CD4-positive, alpha-beta memory T cell (primary cell): ENCODE results near the gene HDDC2. TPM values are rescaled to one million over a fixed set of nuclear protein-coding genes. Genes with fewer than 3 reads are reported as not detected.

Source experiments
- CTCF ChIA-PET: fragments of 350-600 bp; sonication (Branson Sonifier 250); formaldehyde crosslinking; loops from one replicate; lab custom pipeline; 2021; ENCODE audit warnings: inconsistent platforms; ENCODE audit not compliant: partially characterized antibody; lab: Charles Lee
- POLR2A ChIA-PET: fragments of 350-600 bp; sonication (Branson Sonifier 250); formaldehyde crosslinking; loops from one replicate; lab custom pipeline; 2021; ENCODE audit not compliant: partially characterized antibody; lab: Charles Lee
- DNase-seq, 5 donors: peaks; one replicate each; pipeline versions ENCODE4 v3.0.0 to v3.0.0-alpha.2; 2020 to 2022; ENCODE audit warnings: mixed read lengths in 1 of 5
- H3K27ac ChIP-seq: one replicate; pipeline ENCODE4 v1.7.0; 2013; ENCODE audit warnings: low read depth, low read length
- H3K27me3 ChIP-seq: 2 replicates; pipeline ENCODE4 v1.7.0; 2013; ENCODE audit warnings: mild to moderate bottlenecking, low read length, moderate library complexity; ENCODE audit not compliant: insufficient read depth
- H3K36me3 ChIP-seq: 2 replicates; pipeline ENCODE4 v1.7.0; 2013; ENCODE audit warnings: mild to moderate bottlenecking, low read length, moderate library complexity; ENCODE audit not compliant: insufficient read depth
- H3K4me1 ChIP-seq: 2 replicates; pipeline ENCODE4 v1.7.0; 2013; ENCODE audit warnings: mild to moderate bottlenecking, low read length, moderate library complexity; ENCODE audit not compliant: insufficient read depth
- H3K4me3 ChIP-seq, 2 donors: one replicate each; pipeline ENCODE4 v1.7.0; 2013; ENCODE audit warnings: low read length in 2 of 2, mild to moderate bottlenecking in 1 of 2
- H3K9me3 ChIP-seq, 2 donors: one replicate each; pipeline ENCODE4 v1.7.0; 2013; ENCODE audit warnings: low read length in 2 of 2, control low read depth in 1 of 2; ENCODE audit not compliant: control insufficient read depth in 1 of 2
- H3K27ac Mint-ChIP-seq, 7 donors: one replicate each; pipeline ENCODE4 v1.8.0; 2020 to 2021; ENCODE audit warnings: mixed read lengths in 7 of 7, mild to moderate bottlenecking in 6 of 7, inconsistent platforms in 3 of 7, moderate library complexity in 3 of 7
- H3K27me3 Mint-ChIP-seq, 2 donors: one replicate each; pipeline ENCODE4 v1.8.0; 2020 to 2021; ENCODE audit warnings: mixed read lengths in 2 of 2
- H3K36me3 Mint-ChIP-seq, 2 donors: one replicate each; pipeline ENCODE4 v1.8.0; 2020 to 2021; ENCODE audit warnings: mixed read lengths in 2 of 2, inconsistent platforms in 1 of 2, mild to moderate bottlenecking in 1 of 2
- H3K4me1 Mint-ChIP-seq, 4 donors: one replicate each; pipeline ENCODE4 v1.8.0; 2020 to 2021; ENCODE audit warnings: mixed read lengths in 4 of 4, mild to moderate bottlenecking in 1 of 4
- H3K4me3 Mint-ChIP-seq, 8 donors: one replicate each; pipeline ENCODE4 v1.8.0; 2020 to 2021; ENCODE audit warnings: mixed read lengths in 8 of 8, mild to moderate bottlenecking in 7 of 8, moderate library complexity in 6 of 8, inconsistent platforms in 3 of 8
- H3K9me3 Mint-ChIP-seq, 8 donors: one replicate each; pipeline ENCODE4 v1.8.0; 2020 to 2021; ENCODE audit warnings: mixed read lengths in 8 of 8, mild to moderate bottlenecking in 5 of 8, inconsistent platforms in 3 of 8, moderate library complexity in 1 of 8
- intact Hi-C: fragments of 100-400 bp; cut with micrococcal nuclease; formaldehyde crosslinking; loops from one replicate; pipeline ENCODE4 v1.15.1; 2023
- polyA plus RNA-seq, 2 donors: library from polyadenylated mRNA; unstranded; fragments of 300-500 nt; fragmentation: Illumina TruSeq; gene quantifications; one replicate each; pipeline ENCODE4 v1.2.3, GENCODE V29; 2021
- total RNA-seq, 2 experiments: library from RNA; stranded (reverse); gene quantifications; one replicate each; pipeline ENCODE4 v1.2.3, GENCODE V29; 2021

HDDC2 gene
- total and polyA plus RNA-seq, 4 experiments from 2014 or later, result 49.5 to 128 (median 75.3) TPM

- peaks cover 59 to 66% of the 10 kb centered on the region in 2 donors for H3K36me3 Mint-ChIP-seq
- Histone ChIP-seq H3K27me3 (no peaks in the 10 kb centered on the region), H3K4me3 (no peak overlapping the region), H3K36me3 (peaks cover 7% of the 10 kb centered on the region), H3K9me3 (no peaks in the 10 kb centered on the region), H3K27ac (no peak overlapping the region), H3K4me1 (no peaks in the 10 kb centered on the region)
- DNase-seq, result no peak
- ChIA-PET CTCF (no interaction called here), POLR2A (no interaction called here)
- H3K4me3 Mint-ChIP-seq, result no peak overlapping the region
- peaks cover 0 to under 1% (median 0%) of the 10 kb centered on the region in 8 donors for H3K9me3 Mint-ChIP-seq
- peaks cover 7 to 19% (median 13%) of the 10 kb centered on the region in 4 donors for H3K4me1 Mint-ChIP-seq
- H3K27me3 Mint-ChIP-seq, result no peaks in the 10 kb centered on the region
- no peak overlapping the region for H3K27ac Mint-ChIP-seq
- intact Hi-C loops, result no loop called here
Observed at GRCh38 chr6:125273965-125274364, 27.8 kb downstream of the HDDC2 start.

DNA sequence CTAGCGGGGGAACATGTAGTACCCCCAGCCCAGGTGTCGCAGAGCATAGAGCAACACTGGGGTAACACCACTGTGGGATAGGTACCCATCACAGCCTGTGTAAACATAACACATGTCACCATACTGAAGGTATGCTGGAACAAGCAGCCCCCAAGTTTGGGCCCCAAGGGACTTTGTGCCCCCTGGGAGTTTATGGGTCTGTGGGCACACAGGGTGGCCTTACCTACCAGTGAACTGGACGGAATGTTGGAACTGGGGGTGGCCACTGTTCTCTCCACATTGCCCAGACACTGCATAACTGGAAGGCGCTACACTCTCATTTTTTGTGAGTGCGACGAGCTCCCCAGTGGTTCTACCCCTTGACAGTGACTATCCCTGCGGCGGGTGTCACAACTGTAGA, 28.5 kb downstream of the HDDC2 start:
- intact Hi-C loops, result no loop called here
- ChIA-PET CTCF (no interaction called here), POLR2A (no interaction called here)
- H3K27me3 Mint-ChIP-seq, result no peaks in the 10 kb centered on the region
- H3K27me3 ChIP-seq, result no peaks in the 10 kb centered on the region
- peaks cover 3 to 13% (median 10%) of the 10 kb centered on the region in 4 donors for H3K4me1 Mint-ChIP-seq
- DNase-seq, result no peak
- H3K4me3 Mint-ChIP-seq, result no peak overlapping the region
- H3K9me3 Mint-ChIP-seq, result peaks cover 0 to 4% (median 0%) of the 10 kb centered on the region in 8 donors
- H3K4me3 ChIP-seq, result no peak overlapping the region
- no peak overlapping the region for H3K27ac Mint-ChIP-seq
- H3K9me3 ChIP-seq, result no peaks in the 10 kb centered on the region
- H3K36me3 Mint-ChIP-seq, result peaks cover 53 to 62% of the 10 kb centered on the region in 2 donors
- no peak overlapping the region for H3K27ac ChIP-seq
- peaks cover 7% of the 10 kb centered on the region for H3K36me3 ChIP-seq
- H3K4me1 ChIP-seq, result no peaks in the 10 kb centered on the region

- DNase-seq, result no peak
- no peak overlapping the region for H3K27ac ChIP-seq
- H3K27ac Mint-ChIP-seq, result no peak overlapping the region
- peaks cover 0 to 4% (median 0%) of the 10 kb centered on the region in 8 donors for H3K9me3 Mint-ChIP-seq
- peaks cover 46 to 48% of the 10 kb centered on the region in 2 donors for H3K36me3 Mint-ChIP-seq
- H3K9me3 ChIP-seq, result no peaks in the 10 kb centered on the region
- H3K4me3 ChIP-seq, result no peak overlapping the region
- H3K27me3 Mint-ChIP-seq, result no peaks in the 10 kb centered on the region
- H3K4me1 Mint-ChIP-seq, result peaks cover 3 to 8% (median 6%) of the 10 kb centered on the region in 4 donors
- H3K27me3 ChIP-seq, result no peaks in the 10 kb centered on the region
- no peak overlapping the region for H3K4me3 Mint-ChIP-seq
- intact Hi-C loops, result no loop called here
- ChIA-PET CTCF (no interaction called here), POLR2A (interaction anchor here (0.6 kb wide), 1 partner anchor 700 kb away, joined by 3 read pairs; no protein-coding TSS in a partner anchor)
- H3K4me1 ChIP-seq, result no peaks in the 10 kb centered on the region
- peaks cover 7% of the 10 kb centered on the region for H3K36me3 ChIP-seq
Observed at GRCh38 chr6:125271486-125272159, 30.1 kb downstream of the HDDC2 start.

DNA sequence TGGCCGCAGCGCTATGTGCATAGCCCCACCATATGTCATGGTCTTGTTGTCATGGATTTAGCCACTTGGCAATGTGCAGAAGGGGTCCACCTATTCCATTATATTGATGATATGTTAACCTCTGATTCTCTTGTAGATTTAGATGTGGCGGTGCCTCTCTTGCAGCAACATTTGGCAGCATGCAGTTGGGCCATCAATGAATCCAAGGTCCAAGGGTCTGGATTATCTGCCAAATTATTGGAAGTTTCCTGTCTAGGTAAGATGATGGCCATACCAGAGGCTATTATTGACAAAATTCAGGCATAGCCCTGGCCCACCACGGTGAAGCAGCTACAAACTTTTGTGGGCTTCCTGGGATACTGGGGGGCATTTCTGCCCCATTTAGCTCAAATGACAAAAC, 31.4 kb downstream of the HDDC2 start:
- Mint-ChIP-seq H3K4me1 (no peaks in the 10 kb centered on the region), H3K4me3 (no peak overlapping the region), H3K36me3 (peaks cover 36 to 37% of the 10 kb centered on the region in 2 donors), H3K27me3 (no peaks in the 10 kb centered on the region), H3K9me3 (peaks cover 0 to 4% (median 0%) of the 10 kb centered on the region in 8 donors), H3K27ac (no peak overlapping the region)
- intact Hi-C loops, result no loop called here
- ChIA-PET POLR2A (no interaction called here), CTCF (no interaction called here)
- no peak overlapping the region for H3K27ac ChIP-seq
- DNase-seq, result no peak
- no peak overlapping the region for H3K4me3 ChIP-seq
- peaks cover 7% of the 10 kb centered on the region for H3K36me3 ChIP-seq
- H3K27me3 ChIP-seq, result no peaks in the 10 kb centered on the region
- H3K9me3 ChIP-seq, result no peaks in the 10 kb centered on the region
- no peaks in the 10 kb centered on the region for H3K4me1 ChIP-seq

DNA sequence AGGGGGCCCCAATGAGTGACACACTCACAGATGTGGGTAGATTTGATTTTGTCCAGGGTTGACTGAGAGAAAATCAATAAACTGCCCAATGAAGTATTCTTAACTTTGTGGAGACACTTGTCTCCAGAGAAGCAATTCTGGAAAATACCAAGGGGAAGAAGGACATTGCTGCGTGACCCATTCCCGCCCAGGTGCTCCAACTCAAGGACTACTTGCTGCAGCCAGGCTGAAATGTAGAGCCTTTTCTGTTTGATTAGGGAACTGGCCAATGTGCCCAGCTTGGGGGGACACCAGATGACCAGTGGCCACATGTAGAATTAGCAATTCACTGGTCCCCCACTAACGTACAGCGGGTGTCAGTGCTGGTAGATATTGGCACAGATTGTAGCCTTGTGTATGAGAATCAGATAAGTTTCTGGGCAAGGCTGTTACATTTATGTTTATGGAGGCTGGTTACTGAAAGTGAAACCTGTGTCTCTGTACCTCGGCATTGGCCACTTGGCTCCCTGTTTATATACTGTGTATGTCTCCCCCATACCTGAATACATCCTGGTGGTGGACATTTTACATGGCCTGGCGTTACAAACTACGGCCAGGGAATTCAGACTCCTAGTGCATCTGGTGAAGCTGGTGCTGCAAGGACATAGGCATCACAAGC, 32.3 kb downstream of the HDDC2 start:
- H3K4me3 Mint-ChIP-seq, result no peak overlapping the region
- no peak overlapping the region for H3K27ac ChIP-seq
- no peaks in the 10 kb centered on the region for H3K4me1 Mint-ChIP-seq
- no peak for DNase-seq
- intact Hi-C loops, result no loop called here
- peaks cover 4% of the 10 kb centered on the region for H3K36me3 ChIP-seq
- no peaks in the 10 kb centered on the region for H3K9me3 ChIP-seq
- ChIA-PET CTCF (no interaction called here), POLR2A (no interaction called here)
- H3K9me3 Mint-ChIP-seq, result peaks cover 0 to 4% (median 0%) of the 10 kb centered on the region in 8 donors
- H3K27me3 Mint-ChIP-seq, result no peaks in the 10 kb centered on the region
- no peaks in the 10 kb centered on the region for H3K27me3 ChIP-seq
- no peak overlapping the region for H3K4me3 ChIP-seq
- no peaks in the 10 kb centered on the region for H3K4me1 ChIP-seq
- peaks cover 27 to 30% of the 10 kb centered on the region in 2 donors for H3K36me3 Mint-ChIP-seq
- H3K27ac Mint-ChIP-seq, result no peak overlapping the region

- Histone ChIP-seq H3K4me3 (no peak overlapping the region), H3K27ac (no peak overlapping the region), H3K36me3 (peaks cover 4% of the 10 kb centered on the region), H3K27me3 (no peaks in the 10 kb centered on the region), H3K4me1 (no peaks in the 10 kb centered on the region), H3K9me3 (no peaks in the 10 kb centered on the region)
- peaks cover 0 to 4% (median 0%) of the 10 kb centered on the region in 8 donors for H3K9me3 Mint-ChIP-seq
- ChIA-PET POLR2A (no interaction called here), CTCF (no interaction called here)
- H3K27me3 Mint-ChIP-seq, result no peaks in the 10 kb centered on the region
- no peaks in the 10 kb centered on the region for H3K4me1 Mint-ChIP-seq
- DNase-seq, result no peak
- H3K27ac Mint-ChIP-seq, result no peak overlapping the region
- no peak overlapping the region for H3K4me3 Mint-ChIP-seq
- H3K36me3 Mint-ChIP-seq, result peaks cover 21 to 24% of the 10 kb centered on the region in 2 donors
- intact Hi-C loops, result no loop called here
Observed at GRCh38 chr6:125268765-125269164, 33.0 kb downstream of the HDDC2 start.

DNA sequence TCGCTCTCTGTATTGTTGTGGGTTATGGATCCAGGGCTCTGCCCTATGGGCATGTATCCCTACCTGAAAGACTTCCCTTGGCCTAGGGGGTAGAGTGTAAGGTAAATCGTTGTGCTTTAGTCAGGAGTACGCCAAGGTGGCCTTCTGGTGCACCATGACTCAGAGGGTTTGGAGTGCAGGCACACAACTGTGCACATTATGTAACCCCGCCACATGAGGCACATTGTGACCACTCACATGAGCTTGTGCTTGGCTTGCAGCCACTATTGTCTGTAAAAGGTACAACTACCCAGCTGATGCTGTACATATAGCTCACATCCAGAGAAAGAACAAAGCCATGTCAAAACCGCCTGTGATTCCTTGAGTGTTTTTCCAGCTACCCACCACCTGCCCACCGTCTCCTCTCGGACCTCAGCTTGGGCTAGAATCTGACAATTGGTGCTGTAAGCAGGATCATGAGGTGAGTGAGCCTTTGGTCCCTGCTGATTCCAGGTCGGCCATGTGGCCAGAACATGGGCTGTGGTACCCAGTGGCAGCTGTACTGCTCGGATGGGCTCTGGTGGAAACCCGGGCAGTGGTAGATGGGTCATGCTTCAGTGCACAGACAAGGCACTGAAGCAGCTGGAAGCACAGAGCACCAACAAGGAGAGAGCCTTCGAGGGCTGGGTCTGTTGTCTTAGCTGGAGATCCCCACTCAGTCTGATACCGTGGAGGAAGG, 33.8 kb downstream of the HDDC2 start:
- H3K27ac ChIP-seq, result no peak overlapping the region
- ChIA-PET CTCF (no interaction called here), POLR2A (no interaction called here)
- H3K4me3 Mint-ChIP-seq, result no peak overlapping the region
- no peak overlapping the region for H3K27ac Mint-ChIP-seq
- peaks cover 0 to 4% (median 0%) of the 10 kb centered on the region in 8 donors for H3K9me3 Mint-ChIP-seq
- peaks cover 4% of the 10 kb centered on the region for H3K36me3 ChIP-seq
- no peaks in the 10 kb centered on the region for H3K9me3 ChIP-seq
- no peak overlapping the region for H3K4me3 ChIP-seq
- DNase-seq, result no peak
- intact Hi-C loops, result no loop called here
- peaks cover 17 to 19% of the 10 kb centered on the region in 2 donors for H3K36me3 Mint-ChIP-seq
- H3K4me1 Mint-ChIP-seq, result no peaks in the 10 kb centered on the region
- H3K27me3 Mint-ChIP-seq, result no peaks in the 10 kb centered on the region
- no peaks in the 10 kb centered on the region for H3K4me1 ChIP-seq
- no peaks in the 10 kb centered on the region for H3K27me3 ChIP-seq
